ENCODE data around the gene AEBP1.
"Not testable (repeated sequence)": the region's sequence is repeated elsewhere in the genome, so short reads cannot be mapped to it uniquely, and the experiment has no call there.

The AEBP1 gene

DNA sequence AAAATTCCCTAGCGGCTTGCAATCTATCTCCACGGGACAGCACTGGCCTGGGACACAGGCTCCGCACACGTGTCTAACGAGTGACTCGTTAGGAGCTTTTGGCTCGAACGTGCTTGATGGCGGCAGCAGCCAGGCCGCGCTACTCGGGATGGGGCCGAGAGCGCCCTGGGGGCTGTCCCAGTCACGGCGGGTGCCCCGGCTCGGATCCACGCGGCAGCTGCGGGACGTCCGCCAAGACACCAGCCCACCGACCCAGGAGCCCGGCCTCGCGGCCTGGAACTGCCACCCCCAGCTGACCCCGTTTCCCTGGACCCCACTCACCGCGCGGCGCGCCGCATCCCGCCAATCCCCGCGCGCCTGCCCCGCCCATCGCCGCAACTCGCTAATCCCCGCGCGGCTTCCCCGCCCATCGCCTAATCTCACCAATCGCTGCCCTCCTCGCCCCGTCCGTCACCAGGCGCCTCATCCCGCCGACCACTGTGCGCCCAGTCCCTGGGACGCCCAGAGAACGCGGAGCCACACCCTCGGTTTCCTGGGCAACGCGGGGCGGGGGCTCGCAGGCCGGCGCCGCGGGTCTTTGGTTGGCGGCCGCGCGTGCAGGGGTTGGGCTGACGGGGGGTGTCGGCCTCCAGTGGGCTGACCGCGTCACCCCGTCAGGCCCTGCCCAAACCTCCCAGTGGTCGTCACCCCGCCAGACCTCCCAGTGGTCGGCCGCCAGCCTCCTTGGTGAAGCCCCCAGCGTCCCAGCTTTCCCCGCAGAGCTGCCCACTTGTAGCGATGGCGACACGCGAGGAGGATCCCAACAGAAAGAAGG, 19.3 kb downstream of the AEBP1 start, which contains the start of gene POLD2:
POLD2 (minus strand) TSS at position 359 of the 814 bp plus-strand sequence. CDS start 1,495 bp downstream, outside the sequence.
- TF ChIP-seq, protein P1, sequence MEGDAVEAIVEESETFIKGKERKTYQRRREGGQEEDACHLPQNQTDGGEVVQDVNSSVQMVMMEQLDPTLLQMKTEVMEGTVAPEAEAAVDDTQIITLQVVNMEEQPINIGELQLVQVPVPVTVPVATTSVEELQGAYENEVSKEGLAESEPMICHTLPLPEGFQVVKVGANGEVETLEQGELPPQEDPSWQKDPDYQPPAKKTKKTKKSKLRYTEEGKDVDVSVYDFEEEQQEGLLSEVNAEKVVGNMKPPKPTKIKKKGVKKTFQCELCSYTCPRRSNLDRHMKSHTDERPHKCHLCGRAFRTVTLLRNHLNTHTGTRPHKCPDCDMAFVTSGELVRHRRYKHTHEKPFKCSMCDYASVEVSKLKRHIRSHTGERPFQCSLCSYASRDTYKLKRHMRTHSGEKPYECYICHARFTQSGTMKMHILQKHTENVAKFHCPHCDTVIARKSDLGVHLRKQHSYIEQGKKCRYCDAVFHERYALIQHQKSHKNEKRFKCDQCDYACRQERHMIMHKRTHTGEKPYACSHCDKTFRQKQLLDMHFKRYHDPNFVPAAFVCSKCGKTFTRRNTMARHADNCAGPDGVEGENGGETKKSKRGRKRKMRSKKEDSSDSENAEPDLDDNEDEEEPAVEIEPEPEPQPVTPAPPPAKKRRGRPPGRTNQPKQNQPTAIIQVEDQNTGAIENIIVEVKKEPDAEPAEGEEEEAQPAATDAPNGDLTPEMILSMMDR (IDR thresholded peaks at IDR 0.05; ENCODE audit: borderline replicate concordance, insufficient read depth, low read depth, low read length), result no peak

DNA sequence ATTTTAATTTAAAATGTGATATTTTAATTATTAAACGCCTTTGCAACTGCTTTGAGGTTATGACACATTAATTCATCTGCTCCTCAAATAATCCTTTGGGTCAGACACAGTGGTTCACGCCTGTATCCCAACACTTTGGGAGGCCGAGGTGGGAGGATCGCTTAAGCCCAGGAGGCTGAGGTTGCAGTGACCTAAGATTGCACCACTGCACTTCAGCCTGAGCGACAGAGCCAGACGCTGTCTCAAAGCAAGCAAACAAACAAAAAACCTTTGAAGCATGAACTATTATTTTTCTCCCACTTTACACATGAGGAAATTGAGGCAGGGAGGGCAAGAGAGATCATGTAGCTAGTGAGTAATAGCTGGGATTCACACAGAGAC, 20.7 kb downstream of the AEBP1 start:
- H3K4me3 ChIP-seq (ENCODE audit: low read depth, low read length), result no peak overlapping the region
- TF ChIP-seq, protein P1 (IDR thresholded peaks at IDR 0.05; ENCODE audit: borderline replicate concordance, insufficient read depth, low read depth, low read length), result no peak

More for the DNA sequence above, 19.3 kb downstream of the AEBP1 start, which contains the start of gene POLD2:
- peak within 1 kb of the TSS; percentile 97 for H3K4me3 ChIP-seq (ENCODE audit: low read depth, low read length)

GRCh38 chr7:44126574-44126973, 22.4 kb downstream of the AEBP1 start:
- H3K4me3 ChIP-seq (ENCODE audit: low read depth, low read length), result not testable (repeated sequence)

- TF ChIP-seq, protein P1 (IDR thresholded peaks at IDR 0.05; ENCODE audit: borderline replicate concordance, insufficient read depth, low read depth, low read length), result no peak
- no peak overlapping the region for H3K4me3 ChIP-seq (ENCODE audit: low read depth, low read length)
These were observed 23.0 kb downstream of the AEBP1 start for GRCh38 chr7:44127161-44127560.

GRCh38 chr7:44128721-44129582, 24.8 kb downstream of the AEBP1 start:
- TF ChIP-seq, protein P1 (IDR thresholded peaks at IDR 0.05; ENCODE audit: borderline replicate concordance, insufficient read depth, low read depth, low read length), result no peak
- no peak overlapping the region for H3K4me3 ChIP-seq (ENCODE audit: low read depth, low read length)

DNA sequence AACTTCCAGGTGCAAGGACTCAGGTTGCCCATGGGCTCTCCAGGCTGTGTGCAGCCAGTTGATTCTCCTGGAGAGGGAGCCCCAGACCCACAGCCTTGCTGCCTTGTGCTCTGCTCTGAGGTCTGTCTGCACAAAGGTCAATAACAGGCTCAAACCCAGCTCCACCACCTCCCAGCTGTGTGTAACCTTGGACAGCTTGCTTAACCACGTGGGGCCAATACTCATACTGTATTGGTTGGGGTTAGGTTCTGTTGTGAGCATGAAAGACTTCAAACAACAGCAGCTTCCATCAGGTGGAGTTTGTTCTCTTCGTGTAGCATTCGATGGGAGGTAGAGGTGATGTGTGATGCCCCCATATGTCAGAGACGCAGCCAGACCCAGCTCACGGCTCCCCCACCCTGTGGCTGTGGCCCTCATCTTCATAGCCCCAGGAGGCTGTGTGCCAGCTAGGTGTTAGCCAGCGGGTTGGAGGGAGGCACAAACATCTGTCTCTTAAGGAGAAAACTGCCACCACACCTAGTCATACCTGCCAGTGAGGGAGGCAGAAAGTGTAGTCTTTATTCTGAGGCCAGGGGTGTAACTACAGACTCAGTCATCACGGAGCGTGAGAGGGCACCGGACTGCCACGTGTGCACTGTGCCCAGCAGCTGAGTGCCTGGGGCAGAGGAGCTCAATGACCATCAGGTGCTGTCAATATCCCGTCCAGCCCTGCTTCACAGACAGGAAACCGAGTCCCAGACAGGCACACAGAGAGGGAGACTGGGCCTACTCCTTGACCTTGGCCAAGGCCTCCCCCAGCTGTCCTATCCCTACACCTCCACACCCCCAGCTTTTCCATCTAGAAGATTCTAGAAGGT, 27.3 kb downstream of the AEBP1 start:
- H3K4me3 ChIP-seq (ENCODE audit: low read depth, low read length), result no peak overlapping the region
- TF ChIP-seq, protein P1 (IDR thresholded peaks at IDR 0.05; ENCODE audit: borderline replicate concordance, insufficient read depth, low read depth, low read length), result 0 out of 2 replicates have a peak, but pooled peaks have one; percentile 24

GRCh38 chr7:44132039-44132438, 27.9 kb downstream of the AEBP1 start:
- TF ChIP-seq, protein P1 (IDR thresholded peaks at IDR 0.05; ENCODE audit: borderline replicate concordance, insufficient read depth, low read depth, low read length), result no peak
- H3K4me3 ChIP-seq (ENCODE audit: low read depth, low read length), result no peak overlapping the region
